WI38 (cell line): ENCODE results near the gene NIFK.

Experiments
- H3K4me3 ChIP-seq: 2 replicates; pipeline ENCODE4 v1.5.1; 2011; ENCODE audit warnings: low read depth, mild to moderate bottlenecking, control low read depth, low read length
- TF ChIP-seq, protein P1 (sequence below): IDR thresholded peaks from 2 replicates; pipeline ENCODE4 v1.5.1; 2012; ENCODE audit warnings: low read depth, mild to moderate bottlenecking, control low read depth, low read length

Gene NIFK

GRCh38 chr2:121736462-121737336 is at the start of gene NIFK:
NIFK (minus strand) TSS chr2:121736875; CDS start chr2:121736850, 25 bp downstream.
- TF ChIP-seq, protein P1, sequence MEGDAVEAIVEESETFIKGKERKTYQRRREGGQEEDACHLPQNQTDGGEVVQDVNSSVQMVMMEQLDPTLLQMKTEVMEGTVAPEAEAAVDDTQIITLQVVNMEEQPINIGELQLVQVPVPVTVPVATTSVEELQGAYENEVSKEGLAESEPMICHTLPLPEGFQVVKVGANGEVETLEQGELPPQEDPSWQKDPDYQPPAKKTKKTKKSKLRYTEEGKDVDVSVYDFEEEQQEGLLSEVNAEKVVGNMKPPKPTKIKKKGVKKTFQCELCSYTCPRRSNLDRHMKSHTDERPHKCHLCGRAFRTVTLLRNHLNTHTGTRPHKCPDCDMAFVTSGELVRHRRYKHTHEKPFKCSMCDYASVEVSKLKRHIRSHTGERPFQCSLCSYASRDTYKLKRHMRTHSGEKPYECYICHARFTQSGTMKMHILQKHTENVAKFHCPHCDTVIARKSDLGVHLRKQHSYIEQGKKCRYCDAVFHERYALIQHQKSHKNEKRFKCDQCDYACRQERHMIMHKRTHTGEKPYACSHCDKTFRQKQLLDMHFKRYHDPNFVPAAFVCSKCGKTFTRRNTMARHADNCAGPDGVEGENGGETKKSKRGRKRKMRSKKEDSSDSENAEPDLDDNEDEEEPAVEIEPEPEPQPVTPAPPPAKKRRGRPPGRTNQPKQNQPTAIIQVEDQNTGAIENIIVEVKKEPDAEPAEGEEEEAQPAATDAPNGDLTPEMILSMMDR, result no peak
- H3K4me3 ChIP-seq, result peak within 1 kb of the TSS; percentile 86

GRCh38 chr2:121783180-121783579 is 46.5 kb upstream of the NIFK start:
- TF ChIP-seq, protein P1, result no peak
- H3K4me3 ChIP-seq, result no peak overlapping the region

DNA sequence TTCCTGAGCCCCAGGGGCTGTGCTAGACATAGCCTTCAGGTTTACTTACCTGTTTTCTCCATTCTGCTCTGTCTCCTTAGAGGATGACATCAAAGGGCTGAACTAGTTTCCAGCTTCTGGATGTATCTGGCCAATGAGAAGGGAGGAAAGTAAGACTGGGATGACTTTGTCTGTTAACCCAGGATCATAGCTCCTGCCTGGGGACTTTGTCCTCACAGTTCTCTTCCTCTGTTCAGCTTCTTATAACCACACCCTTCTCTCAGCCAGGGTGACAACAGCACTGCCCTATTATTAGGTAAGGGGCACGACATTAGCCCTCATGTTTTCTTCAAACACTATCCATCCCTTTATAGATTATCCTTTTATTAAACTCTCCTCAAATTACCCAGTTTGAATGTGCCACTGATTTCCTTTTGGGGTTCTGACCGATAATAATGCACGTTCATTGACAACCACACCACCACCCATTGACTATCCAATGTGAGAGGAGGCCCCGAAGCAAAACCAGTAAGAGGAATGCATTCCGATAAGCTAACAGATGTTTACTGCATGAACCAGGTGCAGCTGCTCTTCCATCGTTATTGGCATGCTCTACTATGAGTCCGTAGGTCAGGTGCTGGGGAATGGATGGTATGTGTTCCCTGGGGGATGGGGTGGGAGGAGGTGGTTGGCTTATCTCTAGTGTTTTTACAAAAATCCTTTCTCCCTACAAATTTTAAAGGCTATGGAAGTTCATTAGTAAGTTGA is 42.2 kb upstream of the NIFK start:
- H3K4me3 ChIP-seq, result no peak overlapping the region
- TF ChIP-seq, protein P1, result no peak

DNA sequence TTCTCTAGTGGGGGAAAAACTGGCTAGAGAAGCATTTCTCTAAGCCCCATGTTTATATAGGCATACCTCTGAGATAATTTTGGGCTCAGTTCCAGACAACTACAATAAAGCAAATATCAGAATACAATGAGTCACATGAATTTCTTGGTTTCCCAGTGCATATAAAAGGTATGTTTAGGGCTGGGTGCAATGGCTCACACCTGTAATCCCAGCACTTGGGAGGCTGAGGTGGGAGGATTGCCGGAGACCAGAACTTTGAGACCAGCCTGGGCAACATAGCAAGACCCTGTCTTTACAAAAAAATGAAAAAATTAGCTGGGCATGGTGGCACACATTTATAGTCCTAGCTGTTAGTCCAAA is 41.0 kb upstream of the NIFK start:
- H3K4me3 ChIP-seq, result no peak overlapping the region
- TF ChIP-seq, protein P1, result no peak

DNA sequence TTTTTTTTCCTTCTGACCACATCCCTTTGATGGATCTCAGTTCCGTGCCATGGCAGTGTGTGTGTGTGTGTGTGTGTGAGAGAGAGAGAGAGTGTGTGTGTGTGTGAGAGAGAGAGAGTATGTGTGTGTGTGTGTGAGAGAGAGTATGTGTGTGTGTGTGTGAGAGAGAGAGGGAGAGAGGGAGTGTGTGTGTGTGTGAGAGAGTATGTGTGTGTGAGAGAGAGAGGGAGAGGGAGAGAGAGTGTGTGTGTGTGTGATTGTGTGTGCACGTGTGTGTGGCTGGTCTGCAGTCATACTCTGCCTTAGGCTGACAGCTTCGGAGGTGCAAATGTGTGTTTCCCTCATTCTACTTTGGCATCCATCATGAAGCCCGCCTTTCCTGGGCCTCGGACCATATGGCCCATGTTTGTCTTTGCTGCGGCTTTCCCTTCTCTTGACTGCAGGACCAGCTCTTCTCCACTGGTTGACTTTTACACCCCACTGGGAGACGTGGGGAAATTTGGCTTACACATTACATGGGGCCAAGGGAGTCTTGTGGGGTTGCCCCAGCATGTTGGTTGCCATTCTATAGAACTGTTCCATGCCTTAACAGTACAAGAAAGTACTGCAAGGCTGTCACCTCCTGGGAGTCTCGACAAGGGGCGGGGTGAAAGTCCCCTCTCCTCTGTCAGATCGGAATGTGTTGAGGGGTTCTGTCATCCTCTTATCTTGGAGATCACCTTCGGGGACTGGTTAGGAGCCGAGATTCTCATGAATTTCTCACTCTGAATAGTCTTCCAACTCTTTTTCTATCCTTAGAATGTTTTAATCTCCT is 40.4 kb upstream of the NIFK start:
- TF ChIP-seq, protein P1, result no peak
- no peak overlapping the region for H3K4me3 ChIP-seq

DNA sequence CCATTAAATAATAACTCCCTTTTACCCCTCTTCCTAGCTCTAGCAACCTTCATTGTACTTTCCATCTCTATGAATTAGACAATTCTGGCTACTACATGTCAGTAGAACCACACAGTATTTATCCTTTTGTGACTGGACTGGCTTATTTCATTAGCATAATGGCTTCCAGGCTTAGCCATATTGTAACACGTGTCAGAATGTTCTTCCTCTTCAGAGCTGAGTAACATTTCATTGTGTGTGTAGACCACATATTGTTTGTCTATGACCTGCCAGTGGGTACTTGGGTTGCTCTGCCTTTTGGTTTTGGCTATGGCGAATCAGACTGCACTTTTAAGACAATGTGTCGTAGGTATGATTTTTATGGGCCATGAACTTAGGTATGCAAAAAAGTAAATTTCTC is 39.7 kb upstream of the NIFK start:
- TF ChIP-seq, protein P1, result no peak
- H3K4me3 ChIP-seq, result no peak overlapping the region

- TF ChIP-seq, protein P1, result no peak
- no peak overlapping the region for H3K4me3 ChIP-seq
Measured at GRCh38 chr2:121774235-121774634, 37.6 kb upstream of the NIFK start.
